ENCODE data around the gene C6orf89.
A peak's percentile ranks its signal among the peaks of the same experiment; 100 is the strongest.

C6orf89 gene

GRCh38 chr6:36970892-36971842, 85.4 kb downstream of the C6orf89 start:
- no peak for DNase-seq

- DNase-seq = no peak
Measured at GRCh38 chr6:36971921-36972673, 86.3 kb downstream of the C6orf89 start.

- no peak for DNase-seq
Measured at GRCh38 chr6:36973190-36973589, 87.4 kb downstream of the C6orf89 start.

- DNase-seq = no peak
Measured at GRCh38 chr6:36973647-36974046, 87.9 kb downstream of the C6orf89 start.

- DNase-seq = no peak
Measured at GRCh38 chr6:36975231-36976006, 89.7 kb downstream of the C6orf89 start.

GRCh38 chr6:36976007-36976264, 90.2 kb downstream of the C6orf89 start:
- no peak for DNase-seq

- no peak for DNase-seq
Measured at GRCh38 chr6:36976509-36976908, 90.8 kb downstream of the C6orf89 start.

GRCh38 chr6:36976931-36977330, 91.2 kb downstream of the C6orf89 start:
- no peak for DNase-seq

- peak; percentile 46 for DNase-seq
Measured at GRCh38 chr6:36977470-36977941, 91.8 kb downstream of the C6orf89 start.
